WI38 (cell line): ENCODE data around the gene ALOX5AP.
A peak's percentile ranks its signal among the peaks of the same experiment; 100 is the strongest.

ENCODE experiments used
- H3K4me3 ChIP-seq: 2 replicates; pipeline ENCODE4 v1.5.1; 2011; ENCODE audit warnings: low read depth, mild to moderate bottlenecking, control low read depth, low read length
- CTCF ChIP-seq: IDR thresholded peaks from 2 replicates; pipeline ENCODE4 v1.5.1; 2012; ENCODE audit warnings: low read depth, mild to moderate bottlenecking, control low read depth, low read length

Gene ALOX5AP

GRCh38 chr13:30797847-30798535 lies 62.6 kb downstream of the ALOX5AP start:
- TF ChIP-seq CTCF, result no peak
- no peak overlapping the region for H3K4me3 ChIP-seq

GRCh38 chr13:30798776-30799355 lies 63.5 kb downstream of the ALOX5AP start:
- H3K4me3 ChIP-seq, result no peak overlapping the region
- TF ChIP-seq CTCF, result no peak

DNA sequence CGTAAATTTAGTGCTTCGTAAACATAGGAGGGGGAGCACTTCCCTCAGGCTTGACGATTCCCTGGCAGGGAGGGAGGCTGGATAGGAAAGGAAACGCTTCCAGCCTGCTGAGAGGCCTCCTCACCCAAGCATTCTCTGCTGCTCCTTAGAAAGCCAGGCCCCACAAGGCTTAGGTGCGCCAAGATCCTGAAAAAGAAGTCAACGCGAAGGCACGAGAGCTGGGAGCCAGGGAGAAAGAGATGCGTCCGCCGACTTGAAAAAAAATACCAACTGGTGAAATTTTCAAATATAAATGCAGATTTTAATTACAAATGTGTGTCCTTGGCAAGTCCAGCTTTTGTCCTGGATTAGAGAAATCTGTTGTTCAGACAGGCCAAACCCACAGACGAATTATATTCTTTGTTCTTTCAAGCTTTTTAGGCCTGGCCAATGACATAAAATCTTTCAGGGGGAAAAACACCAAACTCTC lies 64.0 kb downstream of the ALOX5AP start:
- TF ChIP-seq CTCF, result no peak
- no peak overlapping the region for H3K4me3 ChIP-seq

- no peak for TF ChIP-seq CTCF
- no peak overlapping the region for H3K4me3 ChIP-seq
Observed at GRCh38 chr13:30800107-30800506, 64.8 kb downstream of the ALOX5AP start.

- TF ChIP-seq CTCF, result no peak
- H3K4me3 ChIP-seq, result no peak overlapping the region
Observed at GRCh38 chr13:30802501-30802900, 67.2 kb downstream of the ALOX5AP start.

GRCh38 chr13:30802953-30803478 lies 67.7 kb downstream of the ALOX5AP start:
- TF ChIP-seq CTCF, result peak; percentile 81
- H3K4me3 ChIP-seq, result no peak overlapping the region

DNA sequence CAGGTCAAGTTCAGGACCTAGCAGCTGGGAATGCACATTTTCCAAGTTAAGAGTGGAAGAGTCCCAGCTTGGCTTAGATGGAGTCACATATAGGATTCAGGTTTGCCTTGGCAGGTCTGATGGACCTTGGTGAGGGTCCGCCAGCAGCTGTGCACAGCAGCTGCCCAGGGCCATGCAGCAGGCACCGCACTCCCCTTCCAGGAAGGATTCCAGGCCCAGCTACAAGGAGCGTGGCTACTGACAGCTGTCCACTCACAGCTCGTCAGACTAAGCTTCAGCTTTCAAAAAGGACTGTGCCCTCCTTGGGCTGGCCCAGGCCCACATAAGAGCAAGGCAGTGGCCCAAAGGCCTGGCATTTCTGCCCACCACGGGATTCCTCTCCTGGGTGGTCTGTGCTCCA lies 68.4 kb downstream of the ALOX5AP start:
- TF ChIP-seq CTCF, result no peak
- H3K4me3 ChIP-seq, result no peak overlapping the region
